IMR-90 (cell line): Measurements from ENCODE around the gene TRPM1. TPM values are rescaled to one million over a fixed set of nuclear protein-coding genes. Genes with fewer than 3 reads are reported as not detected.

Experiments
- ATAC-seq: fragments of 200-7000 bp; cut with Tn5 transposase; 2 replicates; pipeline ENCODE4 v1.9.1; 2020; ENCODE audit warnings: low read depth, mild to moderate bottlenecking, moderate library complexity
- BruUV-seq: library from RNA; stranded (reverse); fragments of 400-500 nt; replicated peaks from 2 replicates; lab custom pipeline; 2021; lab: Mats Ljungman, UMichigan
- CTCF ChIA-PET: fragments of 300-600 bp; formaldehyde crosslinking; extraction: SDS; loops from one replicate; lab custom pipeline; 2021; ENCODE audit warnings: antibody characterized with exemption; lab: Yijun Ruan, JAX
- POLR2A ChIA-PET: fragments of 300-600 bp; sonication (Branson Sonifier 250); formaldehyde crosslinking; loops from one replicate; lab custom pipeline; 2022; ENCODE audit warnings: antibody characterized with exemption; ENCODE audit not compliant: unreplicated experiment; lab: Charles Lee
- DNase-seq: peaks from one replicate; pipeline ENCODE4 v3.0.0; 2013
- H2AFZ ChIP-seq: replicated peaks from 2 replicates; pipeline ENCODE3; 2013; ENCODE audit warnings: low read length, mild to moderate bottlenecking; ENCODE audit not compliant: poor library complexity
- H2AK5ac ChIP-seq: 2 replicates; pipeline ENCODE4 v1.6.1; 2013; ENCODE audit warnings: low read depth, low read length, inconsistent platforms
- H2AK9ac ChIP-seq: replicated peaks from 2 replicates; pipeline ENCODE3; 2013; ENCODE audit warnings: mild to moderate bottlenecking, low read depth, low read length, moderate library complexity; ENCODE audit not compliant: poor library complexity
- H2BK120ac ChIP-seq: 2 replicates; pipeline ENCODE4 v1.6.1; 2013; ENCODE audit warnings: low read depth, low read length, inconsistent platforms
- H2BK15ac ChIP-seq: 3 replicates; pipeline ENCODE4 v1.6.1; 2013; ENCODE audit warnings: low read depth, low read length, inconsistent platforms
- H2BK20ac ChIP-seq: 2 replicates; pipeline ENCODE4 v1.6.1; 2013; ENCODE audit warnings: low read depth, mild to moderate bottlenecking, inconsistent platforms, low read length, moderate library complexity
- H2BK5ac ChIP-seq: 2 replicates; pipeline ENCODE4 v1.6.1; 2013; ENCODE audit warnings: mild to moderate bottlenecking, low read depth, low read length, inconsistent platforms; ENCODE audit not compliant: poor library complexity, severe bottlenecking
- H3K14ac ChIP-seq: replicated peaks from 2 replicates; pipeline ENCODE4 v1.6.1; 2013; ENCODE audit warnings: low read depth, low read length, inconsistent platforms
- H3K18ac ChIP-seq: 2 replicates; pipeline ENCODE4 v1.6.1; 2013; ENCODE audit warnings: low read depth, low read length, control low read depth
- H3K23ac ChIP-seq: 2 replicates; pipeline ENCODE4 v1.6.1; 2013; ENCODE audit warnings: low read depth, low read length, inconsistent platforms
- H3K27ac ChIP-seq: 2 replicates; pipeline ENCODE4 v1.5.1; 2013; ENCODE audit warnings: mild to moderate bottlenecking, control low read depth, low read length; ENCODE audit not compliant: insufficient read depth
- H3K27me3 ChIP-seq: 2 replicates; pipeline ENCODE4 v1.6.1; 2013; ENCODE audit warnings: low read length; ENCODE audit not compliant: control insufficient read depth, insufficient read depth
- H3K36me3 ChIP-seq: 2 replicates; pipeline ENCODE4 v1.6.1; 2013; ENCODE audit warnings: low read length, mixed read lengths; ENCODE audit not compliant: control insufficient read depth, insufficient read depth
- H3K4ac ChIP-seq: 2 replicates; pipeline ENCODE4 v1.6.1; 2013; ENCODE audit warnings: low read depth, low read length, inconsistent platforms
- H3K4me1 ChIP-seq: 2 replicates; pipeline ENCODE4 v1.6.1; 2013; ENCODE audit warnings: low read length, mixed read lengths; ENCODE audit not compliant: control insufficient read depth, insufficient read depth
- H3K4me2 ChIP-seq: 2 replicates; pipeline ENCODE4 v1.6.1; 2013; ENCODE audit warnings: low read depth, mild to moderate bottlenecking, control low read depth, low read length, moderate library complexity
- H3K4me3 ChIP-seq: 2 replicates; pipeline ENCODE4 v1.5.1; 2013; ENCODE audit warnings: low read depth, mild to moderate bottlenecking, control low read depth, low read length, moderate library complexity; ENCODE audit not compliant: insufficient read depth
- H3K56ac ChIP-seq: 2 replicates; pipeline ENCODE4 v1.6.1; 2013; ENCODE audit warnings: low read length, inconsistent platforms; ENCODE audit not compliant: insufficient read depth; ENCODE audit errors: extremely low read depth
- H3K79me1 ChIP-seq, 2 experiments: 2 replicates each; pipeline ENCODE4 v1.6.1; 2013; ENCODE audit warnings: low read length in 2 of 2, inconsistent platforms in 1 of 2, low read depth in 1 of 2
- H3K9ac ChIP-seq: 2 replicates; pipeline ENCODE4 v1.6.1; 2013; ENCODE audit warnings: low read depth, low read length, control low read depth
- H3K9me1 ChIP-seq: 2 replicates; pipeline ENCODE4 v1.6.1; 2013; ENCODE audit warnings: low read length, inconsistent platforms; ENCODE audit not compliant: insufficient read depth
- H3K9me3 ChIP-seq: 2 replicates; pipeline ENCODE4 v1.6.1; 2013; ENCODE audit warnings: low read length; ENCODE audit not compliant: control insufficient read depth, insufficient read depth
- H4K20me1 ChIP-seq: 2 replicates; pipeline ENCODE4 v1.6.1; 2013; ENCODE audit warnings: low read length, inconsistent platforms; ENCODE audit not compliant: insufficient read depth
- H4K5ac ChIP-seq: 2 replicates; pipeline ENCODE4 v1.6.1; 2013; ENCODE audit warnings: mild to moderate bottlenecking, low read depth, low read length, control low read depth
- H4K8ac ChIP-seq, 2 experiments: 2 replicates each; pipeline ENCODE4 v1.6.1; 2013; ENCODE audit warnings: low read depth in 2 of 2, low read length in 2 of 2, control low read depth in 1 of 2, inconsistent platforms in 1 of 2
- H4K91ac ChIP-seq: 2 replicates; pipeline ENCODE4 v1.6.1; 2013; ENCODE audit warnings: low read depth, low read length, inconsistent platforms; ENCODE audit not compliant: insufficient read depth
- CEBPB ChIP-seq: IDR thresholded peaks from 2 replicates; pipeline ENCODE4 v1.6.1; 2012; ENCODE audit warnings: low read depth, low read length, improper control_type of control experiment
- CTCF ChIP-seq: conservative IDR thresholded peaks from 2 replicates; pipeline ENCODE4 v1.5.1; 2012; ENCODE audit warnings: mild to moderate bottlenecking, low read depth, low read length, improper control_type of control experiment
- FOS ChIP-seq: fragments of 150-350 bp; IDR thresholded peaks from 2 replicates; pipeline ENCODE4 v1.6.1; 2016; ENCODE audit warnings: low read depth, low read length
- MAFK ChIP-seq: IDR thresholded peaks from 2 replicates; pipeline ENCODE4 v1.6.1; 2012; ENCODE audit warnings: low read depth, low read length, improper control_type of control experiment
- MAZ ChIP-seq: IDR thresholded peaks from 2 replicates; pipeline ENCODE4 v1.6.1; 2012; ENCODE audit warnings: low read depth, mild to moderate bottlenecking, low read length, improper control_type of control experiment, moderate library complexity, borderline replicate concordance
- POLR2A ChIP-seq: IDR thresholded peaks from 2 replicates; pipeline ENCODE4 v1.6.1; 2012; ENCODE audit warnings: mild to moderate bottlenecking, low read depth, low read length
- RAD21 ChIP-seq: IDR thresholded peaks from 2 replicates; pipeline ENCODE4 v1.6.1; 2012; ENCODE audit warnings: low read length, improper control_type of control experiment
- SMC3 ChIP-seq: fragments of 150-350 bp; IDR thresholded peaks from 2 replicates; pipeline ENCODE4 v1.6.1; 2016; ENCODE audit warnings: low read depth, mild to moderate bottlenecking, antibody characterized with exemption, low read length, moderate library complexity
- USF2 ChIP-seq: fragments of 150-350 bp; IDR thresholded peaks from 2 replicates; pipeline ENCODE4 v1.6.1; 2017; ENCODE audit warnings: mild to moderate bottlenecking, antibody characterized with exemption, low read length, low read depth
- WGBS, 2 experiments: methylation state at CpG; one replicate each; pipeline versions ENCODE4 v1.1.5 to v1.1.7; 2013; ENCODE audit warnings: missing lambda C conversion rate in 2 of 2; ENCODE audit not compliant: insufficient read length in 1 of 2; ENCODE audit errors: extremely low coverage in 2 of 2; 5-methylcytosine and 5-hydroxymethylcytosine counted together
- dilution Hi-C: fragments of 300-500 bp; cut with HindIII; formaldehyde crosslinking; loops from one replicate; pipeline ENCODE4 v1.14.3; 2018; ENCODE audit warnings: low sequenced_read_pairs; ENCODE audit not compliant: unreplicated experiment
- in situ Hi-C: fragments of 300-500 bp; cut with MboI; formaldehyde crosslinking; loops from 3 replicates; pipeline ENCODE4 v1.14.3; 2019; ENCODE audit warnings: low sequenced_read_pairs, inconsistent platforms, mixed read lengths
- intact Hi-C: fragments of 100-400 bp; cut with micrococcal nuclease; formaldehyde crosslinking; loops from 2 replicates; pipeline ENCODE4 v1.10.0; 2022
- polyA plus RNA-seq, 3 experiments: library from polyadenylated mRNA; depleted of rRNA; stranded (reverse); fragments of >200 nt; gene quantifications; 2 replicates each; pipeline ENCODE4 v1.2.3, GENCODE V29; 2012; ENCODE audit warnings: low replicate concordance in 1 of 3
- total RNA-seq: library from RNA; depleted of rRNA; stranded (reverse); fragments of >200 nt; gene quantifications from 2 replicates; pipeline ENCODE4 v1.2.3, GENCODE V29; 2012
- TF ChIP-seq, protein P1 (sequence below): fragments of 150-350 bp; IDR thresholded peaks from 2 replicates; pipeline ENCODE4 v1.6.1; 2016; ENCODE audit warnings: low read depth, mild to moderate bottlenecking, low read length, moderate library complexity, borderline replicate concordance

TRPM1 gene
- total and polyA plus RNA-seq, 2 of the 4 experiments (the other 2 are of a cell fraction), result not detected

- WGBS, 2 experiments, result 50% methylated on average over 3 of the region's 11 CpGs; no CpG with 5 or more reads in 1 of the 2 experiments
- Histone ChIP-seq H2BK5ac (no peak overlapping the region), H4K8ac (no peak overlapping the region), H3K79me1 (no peaks in the 10 kb centered on the region), H3K4ac (no peak overlapping the region), H2BK120ac (no peak overlapping the region), H4K5ac (no peak overlapping the region), H2AFZ (peak overlapping the region; percentile 80), H3K27ac (no peak overlapping the region), H3K18ac (no peak overlapping the region), H4K91ac (no peak overlapping the region), H3K4me2 (no peak overlapping the region; the same call in 1 of the 2 replicates), H3K4me3 (no peak overlapping the region), H3K4me1 (peaks cover 9% of the 10 kb centered on the region; the same call in 1 of the 2 replicates), H4K20me1 (no peaks in the 10 kb centered on the region), H3K36me3 (no peaks in the 10 kb centered on the region), H3K27me3 (peaks cover 9% of the 10 kb centered on the region), H3K9ac (no peak overlapping the region), H3K9me3 (no peaks in the 10 kb centered on the region), H3K56ac (no peak overlapping the region), H2AK9ac (no peak overlapping the region), H3K14ac (no peak overlapping the region), H2BK20ac (no peak overlapping the region), H3K23ac (no peak overlapping the region), H3K9me1 (peaks cover 3% of the 10 kb centered on the region; the same call in 1 of the 2 replicates), H2AK5ac (no peak overlapping the region), H2BK15ac (no peak overlapping the region)
- dilution Hi-C loops (no loop called here), intact Hi-C loops (no loop called here), in situ Hi-C loops (no loop called here)
- no peak for ATAC-seq
- BruUV-seq, result no TSS peak
- TF ChIP-seq, protein P1, sequence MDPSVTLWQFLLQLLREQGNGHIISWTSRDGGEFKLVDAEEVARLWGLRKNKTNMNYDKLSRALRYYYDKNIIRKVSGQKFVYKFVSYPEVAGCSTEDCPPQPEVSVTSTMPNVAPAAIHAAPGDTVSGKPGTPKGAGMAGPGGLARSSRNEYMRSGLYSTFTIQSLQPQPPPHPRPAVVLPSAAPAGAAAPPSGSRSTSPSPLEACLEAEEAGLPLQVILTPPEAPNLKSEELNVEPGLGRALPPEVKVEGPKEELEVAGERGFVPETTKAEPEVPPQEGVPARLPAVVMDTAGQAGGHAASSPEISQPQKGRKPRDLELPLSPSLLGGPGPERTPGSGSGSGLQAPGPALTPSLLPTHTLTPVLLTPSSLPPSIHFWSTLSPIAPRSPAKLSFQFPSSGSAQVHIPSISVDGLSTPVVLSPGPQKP, result no peak
- TF ChIP-seq MAFK (no peak), USF2 (no peak), CEBPB (no peak), SMC3 (no peak), MAZ (no peak), POLR2A (no peak), FOS (no peak), RAD21 (no peak), CTCF (no peak)
- POLR2A ChIA-PET, result no interaction called here
- CTCF ChIA-PET, result no interaction called here
- no peak for DNase-seq
These were observed 20.5 kb downstream of the TRPM1 start for GRCh38 chr15:31081056-31081455.
